ENCODE measurements around the gene VCAM1. TPM values are rescaled to one million over a fixed set of nuclear protein-coding genes. Genes with fewer than 3 reads are reported as not detected.
A peak's percentile ranks its signal among the peaks of the same experiment; 100 is the strongest.

Gene VCAM1
- total and polyA plus RNA-seq, 2 of the 4 experiments (the other 2 are of a cell fraction): 10.1 to 21.1 TPM

- CTCF ChIA-PET: interaction anchor here (0.7 kb wide), 1 partner anchor 90 kb away, joined by 3 read pairs; no protein-coding TSS in a partner anchor
- Histone ChIP-seq H3K9me1 (ENCODE audit: insufficient read depth, low read length) (no peaks in the 10 kb centered on the region), H4K20me1 (ENCODE audit: insufficient read depth, low read length) (no peaks in the 10 kb centered on the region), H3K4me2 (ENCODE audit: low read depth, low read length) (peak overlapping the region; percentile 42; the same call in 1 of the 2 replicates), H4K91ac (ENCODE audit: insufficient read depth, low read depth, low read length) (no peak overlapping the region), H3K14ac (replicated peaks; ENCODE audit: low read depth, low read length) (no peak overlapping the region), H2AK9ac (replicated peaks; ENCODE audit: low read depth, low read length, poor library complexity) (no peak overlapping the region), H2BK15ac (ENCODE audit: low read depth, low read length) (no peak overlapping the region), H3K36me3 (ENCODE audit: control insufficient read depth, insufficient read depth, low read length) (no peaks in the 10 kb centered on the region), H3K9me3 (ENCODE audit: control insufficient read depth, insufficient read depth, low read length) (no peaks in the 10 kb centered on the region), H3K27ac (ENCODE audit: insufficient read depth, low read length) (no peak overlapping the region), H3K9ac (ENCODE audit: low read depth, low read length) (no peak overlapping the region), H2BK20ac (ENCODE audit: low read depth, low read length) (no peak overlapping the region), H2AK5ac (ENCODE audit: low read depth, low read length) (no peak overlapping the region), H4K5ac (ENCODE audit: low read depth, low read length) (no peak overlapping the region), H3K4ac (ENCODE audit: low read depth, low read length) (no peak overlapping the region), H3K27me3 (ENCODE audit: control insufficient read depth, insufficient read depth, low read length) (no peaks in the 10 kb centered on the region), H3K23ac (ENCODE audit: low read depth, low read length) (no peak overlapping the region), H3K56ac (ENCODE audit: extremely low read depth, insufficient read depth, low read length) (no peak overlapping the region), H2BK120ac (ENCODE audit: low read depth, low read length) (no peak overlapping the region), H2AFZ (replicated peaks; ENCODE audit: low read length, poor library complexity) (no peak overlapping the region), H4K8ac (ENCODE audit: low read depth in 2 of 2, low read length in 2 of 2) (no peak overlapping the region), H3K4me1 (ENCODE audit: control insufficient read depth, insufficient read depth, low read length) (0 out of 2 replicates have a peak, but pooled peaks cover 1% of the 10 kb centered on the region), H3K79me1 (ENCODE audit: low read depth in 1 of 2, low read length in 2 of 2) (no peaks in the 10 kb centered on the region), H3K4me3 (ENCODE audit: insufficient read depth, low read depth, low read length) (no peak overlapping the region), H3K18ac (ENCODE audit: low read depth, low read length) (no peak overlapping the region), H2BK5ac (ENCODE audit: low read depth, low read length, poor library complexity, severe bottlenecking) (no peak overlapping the region)
- intact Hi-C loops (cut with micrococcal nuclease) (no loop called here), in situ Hi-C loops (cut with MboI; ENCODE audit: low sequenced_read_pairs) (no loop called here), dilution Hi-C loops (cut with HindIII; ENCODE audit: low sequenced_read_pairs, unreplicated experiment) (no loop called here)
- ATAC-seq (ENCODE audit: low read depth): peak; percentile 63
- POLR2A ChIA-PET (ENCODE audit: unreplicated experiment): no interaction called here
- 32% methylated on average over 2 of the region's 4 CpGs; no CpG with 5 or more reads in 1 of the 2 experiments for WGBS, 2 experiments (ENCODE audit: extremely low coverage in 2 of 2, insufficient read length in 1 of 2)
- BruUV-seq (replicated peaks): no TSS peak
- no peak for TF ChIP-seq RAD21 (IDR thresholded peaks at IDR 0.05; ENCODE audit: low read length)
- no peak for TF ChIP-seq CEBPB (IDR thresholded peaks at IDR 0.05; ENCODE audit: low read depth, low read length)
- no peak for TF ChIP-seq ELK1 (IDR thresholded peaks at IDR 0.05; ENCODE audit: borderline replicate concordance, low read depth, low read length)
- TF ChIP-seq POLR2A (IDR thresholded peaks at IDR 0.05; ENCODE audit: low read depth, low read length): no peak
- TF ChIP-seq MAZ (IDR thresholded peaks at IDR 0.05; ENCODE audit: borderline replicate concordance, low read depth, low read length): no peak
- no peak for TF ChIP-seq RCOR1 (IDR thresholded peaks at IDR 0.05; ENCODE audit: insufficient replicate concordance, low read length)
- TF ChIP-seq MXI1 (IDR thresholded peaks at IDR 0.05; ENCODE audit: borderline replicate concordance, low read depth, low read length): no peak
- no peak for TF ChIP-seq MAFK (IDR thresholded peaks at IDR 0.05; ENCODE audit: low read depth, low read length)
- no peak for TF ChIP-seq USF2 (IDR thresholded peaks at IDR 0.05; ENCODE audit: low read depth, low read length)
- TF ChIP-seq, protein P1, sequence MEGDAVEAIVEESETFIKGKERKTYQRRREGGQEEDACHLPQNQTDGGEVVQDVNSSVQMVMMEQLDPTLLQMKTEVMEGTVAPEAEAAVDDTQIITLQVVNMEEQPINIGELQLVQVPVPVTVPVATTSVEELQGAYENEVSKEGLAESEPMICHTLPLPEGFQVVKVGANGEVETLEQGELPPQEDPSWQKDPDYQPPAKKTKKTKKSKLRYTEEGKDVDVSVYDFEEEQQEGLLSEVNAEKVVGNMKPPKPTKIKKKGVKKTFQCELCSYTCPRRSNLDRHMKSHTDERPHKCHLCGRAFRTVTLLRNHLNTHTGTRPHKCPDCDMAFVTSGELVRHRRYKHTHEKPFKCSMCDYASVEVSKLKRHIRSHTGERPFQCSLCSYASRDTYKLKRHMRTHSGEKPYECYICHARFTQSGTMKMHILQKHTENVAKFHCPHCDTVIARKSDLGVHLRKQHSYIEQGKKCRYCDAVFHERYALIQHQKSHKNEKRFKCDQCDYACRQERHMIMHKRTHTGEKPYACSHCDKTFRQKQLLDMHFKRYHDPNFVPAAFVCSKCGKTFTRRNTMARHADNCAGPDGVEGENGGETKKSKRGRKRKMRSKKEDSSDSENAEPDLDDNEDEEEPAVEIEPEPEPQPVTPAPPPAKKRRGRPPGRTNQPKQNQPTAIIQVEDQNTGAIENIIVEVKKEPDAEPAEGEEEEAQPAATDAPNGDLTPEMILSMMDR (conservative IDR thresholded peaks at IDR 0.05; ENCODE audit: low read depth, low read length): no peak
- TF ChIP-seq CHD1 (IDR thresholded peaks at IDR 0.05; ENCODE audit: low read depth, low read length): no peak
- TF ChIP-seq RFX5 (IDR thresholded peaks at IDR 0.05; ENCODE audit: low read depth, low read length): no peak
- no peak for TF ChIP-seq FOS (IDR thresholded peaks at IDR 0.05; ENCODE audit: low read depth, low read length)
- DNase-seq: no peak
Observed at GRCh38 chr1:100769906-100770646, 50.5 kb downstream of the VCAM1 start.

Data from IMR-90 (cell line).